ENCODE data around the gene NAALADL2.

GRCh38 chr3:175535351-175535750 lies 676.2 kb downstream of the NAALADL2 start:
- TF ChIP-seq ATF3 (IDR thresholded peaks at IDR 0.05; ENCODE audit: insufficient read depth, low read depth, low read length), result no peak
- TF ChIP-seq CTCF (IDR thresholded peaks at IDR 0.05; ENCODE audit: control extremely low read depth in 1 of 3, insufficient read depth in 1 of 3, low read depth in 1 of 3, low read length in 3 of 3), result no peak
- no peak for TF ChIP-seq ZNF274 (IDR thresholded peaks at IDR 0.05; ENCODE audit: borderline replicate concordance, extremely low read depth, low read length)
- no peak for TF ChIP-seq JUN (IDR thresholded peaks at IDR 0.05; ENCODE audit: low read depth, low read length)
- TF ChIP-seq RNF2 (IDR thresholded peaks at IDR 0.05; ENCODE audit: borderline replicate concordance, low read depth, low read length, missing control alignments, poor library complexity, severe bottlenecking), result no peak
- no peak for TF ChIP-seq EGR1 (IDR thresholded peaks at IDR 0.05; ENCODE audit: borderline replicate concordance, low read depth, low read length)
- no peak for TF ChIP-seq CHD7 (IDR thresholded peaks at IDR 0.05; ENCODE audit: insufficient replicate concordance, low read length)
- TF ChIP-seq POLR2AphosphoS5 (IDR thresholded peaks at IDR 0.05; ENCODE audit: low read depth, low read length), result no peak
